Glutamatergic neuron (in vitro differentiated cells): Measurements from ENCODE around the gene ANO9. TPM values are rescaled to one million over a fixed set of nuclear protein-coding genes. Genes with fewer than 3 reads are reported as not detected.
"Not testable (repeated sequence)": the region's sequence is repeated elsewhere in the genome, so short reads cannot be mapped to it uniquely, and the experiment has no call there.

Source experiments
- DNase-seq: peaks from one replicate; pipeline ENCODE4 v3.0.0; 2022
- H3K27ac Mint-ChIP-seq: one replicate; pipeline ENCODE4 v1.8.0; 2020; ENCODE audit warnings: mild to moderate bottlenecking, mixed read lengths, inconsistent platforms; ENCODE audit not compliant: unreplicated experiment
- H3K27me3 Mint-ChIP-seq: one replicate; pipeline ENCODE4 v1.8.0; 2020; ENCODE audit warnings: mild to moderate bottlenecking, moderate library complexity, mixed read lengths, inconsistent platforms; ENCODE audit not compliant: unreplicated experiment
- H3K36me3 Mint-ChIP-seq: one replicate; pipeline ENCODE4 v1.8.0; 2020; ENCODE audit warnings: mild to moderate bottlenecking, mixed read lengths, inconsistent platforms; ENCODE audit not compliant: unreplicated experiment
- H3K4me1 Mint-ChIP-seq: one replicate; pipeline ENCODE4 v1.8.0; 2020; ENCODE audit warnings: mild to moderate bottlenecking, low read depth, mixed read lengths, inconsistent platforms; ENCODE audit not compliant: unreplicated experiment
- H3K4me3 Mint-ChIP-seq: one replicate; pipeline ENCODE4 v1.8.0; 2020; ENCODE audit warnings: mild to moderate bottlenecking, mixed read lengths, inconsistent platforms; ENCODE audit not compliant: unreplicated experiment
- H3K9me3 Mint-ChIP-seq: one replicate; pipeline ENCODE4 v1.8.0; 2020; ENCODE audit warnings: mild to moderate bottlenecking, moderate library complexity, mixed read lengths, inconsistent platforms; ENCODE audit not compliant: unreplicated experiment
- CTCF ChIP-seq: fragments of 200-600 bp; sonication (generic); IDR thresholded peaks from one replicate; pipeline ENCODE4 v1.5.0; 2021; ENCODE audit not compliant: partially characterized antibody, unreplicated experiment
- total RNA-seq: library from RNA; stranded (reverse); fragmentation: NEBNext Ultra II Directional; extraction: Animal tissue kit (Norgen Biotek cat#: 25700); gene quantifications from one replicate; pipeline ENCODE4 v1.2.1, GENCODE V29; 2021; ENCODE audit not compliant: unreplicated experiment

The ANO9 gene
- total RNA-seq, 1 donor from 2014 or later: 1.8 TPM

- H3K27me3 Mint-ChIP-seq: peaks cover 9% of the 10 kb centered on the region
- no peak overlapping the region for H3K4me3 Mint-ChIP-seq
- no peak for DNase-seq
- H3K36me3 Mint-ChIP-seq: peaks cover 9% of the 10 kb centered on the region
- H3K4me1 Mint-ChIP-seq: peaks cover 3% of the 10 kb centered on the region
- no peak overlapping the region for H3K27ac Mint-ChIP-seq
- TF ChIP-seq CTCF: no peak
- peaks cover 2% of the 10 kb centered on the region for H3K9me3 Mint-ChIP-seq
Measured at GRCh38 chr11:429391-429790, 12.4 kb downstream of the ANO9 start.

- no peak for DNase-seq
- Mint-ChIP-seq H3K27ac (no peak overlapping the region), H3K9me3 (peaks cover 2% of the 10 kb centered on the region), H3K4me3 (no peak overlapping the region), H3K27me3 (peaks cover 9% of the 10 kb centered on the region), H3K4me1 (no peaks in the 10 kb centered on the region), H3K36me3 (peaks cover 11% of the 10 kb centered on the region)
- TF ChIP-seq CTCF: no peak
Measured at GRCh38 chr11:428295-428694, 13.5 kb downstream of the ANO9 start.

GRCh38 chr11:426851-427250, 15.0 kb downstream of the ANO9 start:
- no peak for DNase-seq
- Mint-ChIP-seq H3K27me3 (peaks cover 9% of the 10 kb centered on the region), H3K27ac (no peak overlapping the region), H3K9me3 (peaks cover 2% of the 10 kb centered on the region), H3K4me3 (no peak overlapping the region), H3K4me1 (no peaks in the 10 kb centered on the region), H3K36me3 (peaks cover 11% of the 10 kb centered on the region)
- TF ChIP-seq CTCF: no peak

- Mint-ChIP-seq H3K27me3 (peaks cover 9% of the 10 kb centered on the region), H3K36me3 (peaks cover 11% of the 10 kb centered on the region), H3K4me1 (no peaks in the 10 kb centered on the region), H3K4me3 (no peak overlapping the region), H3K27ac (no peak overlapping the region), H3K9me3 (peaks cover 2% of the 10 kb centered on the region)
- no peak for DNase-seq
- no peak for TF ChIP-seq CTCF
Measured at GRCh38 chr11:425301-425700, 16.5 kb downstream of the ANO9 start.

GRCh38 chr11:424766-425165, 17.0 kb downstream of the ANO9 start:
- peaks cover 11% of the 10 kb centered on the region for H3K36me3 Mint-ChIP-seq
- not testable (repeated sequence) for DNase-seq, H3K9me3 Mint-ChIP-seq, H3K4me3 Mint-ChIP-seq, H3K27me3 Mint-ChIP-seq, H3K27ac Mint-ChIP-seq, H3K4me1 Mint-ChIP-seq

- Mint-ChIP-seq H3K4me3 (no peak overlapping the region), H3K27me3 (peaks cover 9% of the 10 kb centered on the region), H3K27ac (no peak overlapping the region), H3K4me1 (no peaks in the 10 kb centered on the region), H3K9me3 (peaks cover 2% of the 10 kb centered on the region), H3K36me3 (peaks cover 11% of the 10 kb centered on the region)
- no peak for TF ChIP-seq CTCF
- DNase-seq: no peak
Measured at GRCh38 chr11:424232-424631, 17.6 kb downstream of the ANO9 start.
